ENCODE results near the gene SLC9A8.

Gene SLC9A8

DNA sequence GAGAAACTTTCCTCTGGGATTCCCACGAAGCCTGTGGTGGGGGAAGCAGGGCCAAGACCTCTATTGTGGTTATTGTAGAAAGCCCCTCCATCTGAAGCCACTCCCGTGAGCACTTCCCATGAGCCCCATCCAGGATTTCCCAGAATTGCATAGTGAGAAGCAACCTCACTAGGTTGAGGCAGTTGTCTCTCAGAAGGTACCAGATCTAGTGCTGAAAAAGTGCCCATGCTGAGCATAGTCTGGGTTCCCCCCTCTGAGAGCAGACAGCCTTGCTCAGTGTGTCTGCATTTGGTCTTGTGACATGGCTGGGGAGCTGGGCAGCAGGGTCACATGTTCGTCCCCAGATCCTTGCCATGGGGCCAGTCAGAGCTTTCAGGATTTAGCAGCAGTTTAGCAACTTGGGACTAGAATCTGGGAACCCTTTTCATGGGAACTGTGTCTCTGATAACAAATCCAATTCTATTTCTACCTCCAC lies 38.6 kb downstream of the SLC9A8 start:
- peak; percentile 81 to 83 (median 83) for DNase-seq

DNA sequence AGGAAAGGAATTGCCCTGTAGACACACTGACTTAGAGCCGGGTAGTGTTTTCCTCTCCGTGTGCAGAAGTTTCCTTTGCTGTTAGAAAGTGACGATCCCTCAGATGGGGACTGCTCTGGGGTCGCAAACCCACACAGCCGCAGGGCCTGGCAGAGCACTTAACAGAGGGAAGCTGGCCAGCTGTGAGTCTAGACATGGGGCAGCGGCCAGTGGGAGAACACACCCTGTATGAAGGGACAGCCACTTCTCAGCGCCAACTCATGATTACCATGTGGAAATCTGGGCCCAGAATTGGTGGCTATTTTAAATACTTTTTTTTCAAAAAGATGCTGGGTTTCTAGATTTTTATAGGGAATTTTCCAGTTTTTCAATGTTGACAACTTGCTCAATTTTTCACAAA lies 39.4 kb downstream of the SLC9A8 start:
- DNase-seq = no peak

DNA sequence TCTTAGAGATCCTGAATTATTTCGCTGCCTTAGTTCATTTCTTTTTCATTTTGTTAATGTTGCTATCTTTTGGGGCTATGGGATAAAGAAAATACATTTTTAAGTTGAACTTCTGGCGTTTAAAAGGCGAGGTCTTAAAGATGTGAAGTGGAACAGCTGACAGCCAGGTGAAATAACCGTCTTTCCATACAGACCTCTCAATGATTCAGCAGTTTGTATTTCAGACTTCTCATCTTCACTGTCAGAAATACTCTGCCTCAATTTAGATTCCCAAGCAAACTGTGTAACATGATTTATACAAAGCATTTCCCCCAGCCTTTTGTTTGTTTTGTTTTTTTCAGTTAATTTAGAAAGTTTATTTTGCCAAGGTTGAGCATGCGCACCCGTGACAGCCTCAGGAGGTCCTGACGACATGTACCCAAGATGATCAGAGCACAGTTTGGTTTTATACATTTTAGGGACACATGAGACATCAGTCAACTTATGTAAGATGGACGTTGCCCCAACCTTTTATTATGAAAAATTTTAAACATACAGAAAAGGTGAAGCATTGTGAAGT lies 40.0 kb downstream of the SLC9A8 start:
- no peak for DNase-seq

DNA sequence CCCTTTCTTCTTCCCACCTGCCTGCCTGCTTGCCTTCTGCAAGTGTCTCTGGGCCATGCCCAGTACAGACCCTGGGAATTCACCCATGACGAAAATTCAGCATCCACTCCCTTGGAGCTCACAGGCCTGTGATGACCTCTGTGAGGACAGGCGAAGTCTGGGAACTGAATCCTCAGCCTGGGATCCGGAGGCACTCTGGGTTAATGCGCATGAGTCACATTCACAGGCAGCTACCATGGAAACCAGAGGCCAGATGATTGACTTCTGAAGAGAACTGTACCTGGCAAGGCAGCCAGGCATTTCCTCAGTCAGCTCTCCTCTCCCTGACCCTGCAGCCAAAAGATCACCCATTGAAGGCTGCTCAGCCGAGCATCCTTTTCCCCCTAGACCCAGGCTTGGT lies 41.0 kb downstream of the SLC9A8 start:
- DNase-seq = peak in 2 of 3 donors; percentile 15 to 18

DNA sequence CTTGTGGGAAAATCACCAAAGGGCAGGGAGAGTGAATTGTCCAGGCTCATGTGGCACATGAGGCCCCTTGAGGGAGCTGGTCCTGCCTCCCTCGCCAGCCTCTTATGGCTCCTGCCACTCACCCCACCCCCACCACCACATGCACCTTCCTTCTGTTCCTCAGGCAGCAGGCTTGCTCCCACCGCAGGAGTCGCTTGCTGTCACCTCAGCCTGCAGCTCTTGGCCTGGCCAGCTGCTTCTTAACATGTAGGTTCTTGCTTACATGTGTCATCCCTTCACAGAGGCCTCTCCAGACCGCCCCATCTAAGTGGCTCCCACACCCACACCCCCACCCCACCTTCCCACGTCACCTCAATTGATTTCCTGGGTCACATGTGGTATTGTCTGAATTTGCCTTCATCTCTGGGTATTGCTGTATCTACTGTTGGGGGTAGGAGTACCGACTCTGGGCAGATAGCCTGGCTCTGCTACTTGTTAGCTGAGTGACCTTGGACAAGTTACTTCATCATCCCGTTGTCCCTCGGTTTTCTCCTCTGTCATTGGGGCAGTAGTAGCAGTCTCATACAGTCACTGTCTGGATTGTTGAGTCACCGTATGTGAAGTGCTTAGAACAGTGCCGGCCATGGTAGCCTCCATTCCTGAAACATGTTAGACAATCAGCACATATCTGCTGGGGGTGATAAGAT lies 41.7 kb downstream of the SLC9A8 start:
- DNase-seq = no peak

DNA sequence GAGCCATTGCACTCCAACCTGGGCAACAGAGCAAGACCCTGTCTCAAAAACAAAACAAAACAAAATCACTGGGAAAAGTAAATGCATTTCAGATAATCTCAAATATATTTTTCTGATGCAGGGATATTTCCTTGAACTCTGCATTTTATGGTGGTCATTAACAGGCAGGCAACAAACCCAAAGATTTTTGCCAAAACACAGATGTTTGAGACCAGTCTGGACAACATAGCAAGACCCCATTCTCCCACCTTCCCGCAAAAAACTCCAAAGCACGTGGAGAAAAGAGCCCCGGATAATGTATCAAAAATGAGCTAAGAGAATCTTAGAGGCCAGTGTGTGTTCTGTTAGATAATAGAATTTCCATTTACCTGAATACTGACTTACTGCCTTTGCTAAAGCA lies 44.3 kb downstream of the SLC9A8 start:
- no peak for DNase-seq

DNA sequence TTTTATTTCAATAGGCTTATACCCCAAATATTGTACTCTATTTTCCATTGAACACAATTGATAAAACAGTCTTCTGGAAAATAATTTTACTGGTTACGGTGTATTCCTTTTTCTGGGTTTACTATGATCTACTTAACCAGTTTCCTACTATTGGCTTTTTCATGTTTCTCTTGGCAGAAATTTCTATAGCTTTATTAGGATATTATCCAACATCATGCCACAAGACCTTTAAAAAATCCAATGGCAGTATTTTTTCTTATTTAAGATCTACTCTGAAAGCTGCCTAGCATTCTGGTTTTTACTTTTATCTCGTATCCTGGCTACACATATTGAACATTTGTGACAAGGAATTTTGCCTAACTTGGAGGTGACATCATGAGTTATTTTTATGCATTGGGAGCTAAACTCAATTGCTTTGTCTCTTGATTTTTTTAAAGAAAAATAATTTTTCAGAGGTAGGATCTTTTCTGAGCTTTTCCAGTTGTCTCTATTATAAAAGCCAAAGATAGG lies 45.5 kb downstream of the SLC9A8 start:
- no peak for DNase-seq

DNA sequence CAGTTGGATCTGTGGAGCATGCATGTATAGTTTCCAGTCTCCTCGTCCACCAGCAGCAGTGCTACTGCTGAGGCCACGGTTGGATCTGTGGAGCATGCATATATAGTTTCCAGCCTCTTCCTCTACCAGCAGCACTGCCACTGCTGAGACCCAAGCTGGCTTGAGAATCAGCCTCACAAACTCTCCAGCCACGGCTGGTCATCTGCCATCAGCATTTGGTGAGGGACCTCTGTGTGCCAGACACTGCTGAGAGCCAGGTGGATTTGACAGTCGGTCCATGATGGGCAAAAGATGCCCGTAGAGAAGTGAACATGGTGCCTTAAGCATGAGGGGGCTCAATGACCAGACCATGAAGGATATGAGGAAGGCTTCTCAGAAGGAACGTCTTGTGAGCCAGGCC lies 46.4 kb downstream of the SLC9A8 start:
- no peak for DNase-seq

DNA sequence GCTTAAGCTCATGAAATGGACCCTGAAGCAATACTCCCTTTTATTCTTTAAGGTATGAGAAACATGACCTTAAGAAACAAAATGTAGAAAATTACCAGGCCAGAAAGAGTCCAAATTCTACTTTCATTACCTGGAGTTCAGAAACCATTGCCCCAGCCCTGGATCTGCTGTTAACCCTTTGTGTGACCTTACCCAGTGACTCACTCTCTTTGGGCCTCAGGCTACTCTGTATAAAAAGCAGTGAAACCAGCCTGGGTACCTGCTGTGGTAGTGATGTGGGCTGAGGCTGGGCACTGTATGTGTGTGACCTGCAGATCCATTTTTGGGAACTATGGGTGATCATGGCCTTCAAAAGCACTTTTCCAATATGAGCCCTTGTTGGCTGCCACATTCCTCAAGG lies 47.2 kb downstream of the SLC9A8 start:
- no peak for DNase-seq

DNA sequence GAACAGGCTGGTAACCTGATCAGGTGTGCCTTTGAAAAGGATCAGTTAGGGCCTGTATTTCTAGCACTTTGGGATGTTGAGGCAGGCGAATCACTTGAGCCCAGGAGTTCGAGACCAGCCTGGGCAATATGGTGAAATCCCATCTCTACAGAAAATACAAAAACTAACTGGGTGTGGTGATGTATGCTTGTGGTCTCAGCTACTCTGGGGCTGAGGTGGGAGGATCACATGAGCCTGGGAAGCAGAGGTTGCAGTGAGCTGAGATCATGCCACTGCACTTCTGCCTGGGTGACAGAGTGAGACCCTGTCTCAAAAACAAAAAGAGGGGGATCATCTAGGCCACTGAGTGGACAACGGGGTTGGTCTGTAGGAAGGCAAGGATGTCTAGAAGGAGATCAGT lies 48.6 kb downstream of the SLC9A8 start:
- peak; percentile 43 to 49 (median 44) for DNase-seq

DNA sequence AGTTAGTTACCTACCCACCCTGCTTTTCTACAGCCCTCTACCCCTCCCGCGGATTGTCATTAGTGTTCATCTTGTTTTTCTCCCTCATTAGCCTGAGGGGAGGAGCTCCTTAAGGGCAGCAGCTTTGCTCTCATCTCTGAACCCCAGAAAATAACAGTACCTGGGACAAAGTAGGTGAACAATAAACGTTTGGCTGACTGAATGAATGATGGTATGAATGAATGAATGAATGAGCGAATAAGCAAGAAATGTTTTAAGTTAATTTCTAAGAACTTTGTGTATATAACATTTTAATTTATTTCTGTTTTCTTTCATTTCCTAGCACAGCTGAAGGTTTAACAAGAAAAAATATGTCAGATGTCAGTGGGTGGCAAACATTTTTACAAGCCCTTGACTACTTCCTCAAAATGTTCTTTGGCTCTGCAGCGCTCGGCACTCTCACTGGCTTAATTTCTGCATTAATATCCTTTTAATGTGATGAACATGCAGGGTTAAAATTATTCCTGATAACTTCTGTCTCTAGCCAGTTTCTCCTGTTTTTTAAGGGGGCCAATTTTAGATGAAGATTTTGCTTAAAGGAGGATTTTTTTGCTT lies 50.1 kb downstream of the SLC9A8 start:
- peak; percentile 35 to 52 (median 47) for DNase-seq

DNA sequence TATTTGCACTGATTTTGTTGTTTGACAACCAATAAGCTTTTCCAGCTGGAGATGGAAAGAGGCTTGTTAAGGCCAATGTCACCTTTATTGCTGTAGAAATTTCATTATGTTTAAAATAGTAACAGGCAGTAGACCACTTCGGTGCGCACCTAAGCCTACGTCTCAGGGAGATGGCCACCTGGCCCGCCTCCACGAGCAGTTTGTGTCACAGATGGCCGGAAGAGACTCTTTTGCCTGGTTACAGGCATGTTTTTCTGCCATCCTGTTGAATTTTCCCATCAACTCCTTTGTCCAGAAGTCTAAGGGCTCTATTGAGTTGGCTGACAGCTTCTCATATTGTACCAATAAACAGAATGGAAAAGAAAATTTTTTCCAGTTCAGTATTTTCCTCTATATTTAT lies 51.0 kb downstream of the SLC9A8 start:
- no peak for DNase-seq

DNA sequence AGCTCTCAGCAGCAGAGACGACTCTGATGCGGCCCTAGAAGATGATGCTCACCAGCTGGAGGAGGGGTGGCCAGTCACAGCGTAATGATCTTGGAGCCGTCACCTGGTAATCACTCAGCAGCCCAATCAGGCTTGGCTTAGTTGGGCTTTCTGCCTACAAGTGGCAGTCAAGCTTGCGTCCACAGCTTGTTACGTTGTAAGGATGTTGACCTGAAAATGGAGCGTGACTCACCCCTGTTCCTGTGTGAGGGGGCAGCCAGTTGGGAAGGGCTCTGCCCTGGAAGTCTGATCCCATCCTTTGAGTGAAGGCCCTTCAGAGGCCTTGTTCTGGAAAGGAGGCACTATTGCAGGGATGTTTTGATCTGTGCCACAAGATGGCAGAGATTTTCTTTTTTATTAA lies 52.9 kb downstream of the SLC9A8 start:
- DNase-seq = no peak

DNA sequence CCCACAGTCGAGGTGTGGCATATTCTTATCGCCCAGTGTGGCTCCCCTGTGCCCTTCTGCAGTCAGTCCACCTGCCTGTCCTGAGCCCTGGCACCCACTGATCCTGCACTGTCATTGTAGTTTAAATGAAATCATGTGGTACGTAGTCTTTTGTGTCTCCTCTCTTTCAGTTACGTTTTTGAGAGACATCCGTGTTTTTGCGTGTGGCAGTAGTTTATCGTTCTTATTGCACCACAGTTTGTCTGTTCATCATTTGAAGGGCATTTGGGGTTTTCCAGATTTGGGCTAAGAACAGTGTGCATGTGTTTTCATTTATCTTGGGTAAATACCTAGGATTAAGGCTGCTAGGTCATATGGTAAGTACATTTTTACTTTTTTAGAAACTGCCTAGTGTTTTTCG lies 53.4 kb downstream of the SLC9A8 start:
- DNase-seq = no peak

DNA sequence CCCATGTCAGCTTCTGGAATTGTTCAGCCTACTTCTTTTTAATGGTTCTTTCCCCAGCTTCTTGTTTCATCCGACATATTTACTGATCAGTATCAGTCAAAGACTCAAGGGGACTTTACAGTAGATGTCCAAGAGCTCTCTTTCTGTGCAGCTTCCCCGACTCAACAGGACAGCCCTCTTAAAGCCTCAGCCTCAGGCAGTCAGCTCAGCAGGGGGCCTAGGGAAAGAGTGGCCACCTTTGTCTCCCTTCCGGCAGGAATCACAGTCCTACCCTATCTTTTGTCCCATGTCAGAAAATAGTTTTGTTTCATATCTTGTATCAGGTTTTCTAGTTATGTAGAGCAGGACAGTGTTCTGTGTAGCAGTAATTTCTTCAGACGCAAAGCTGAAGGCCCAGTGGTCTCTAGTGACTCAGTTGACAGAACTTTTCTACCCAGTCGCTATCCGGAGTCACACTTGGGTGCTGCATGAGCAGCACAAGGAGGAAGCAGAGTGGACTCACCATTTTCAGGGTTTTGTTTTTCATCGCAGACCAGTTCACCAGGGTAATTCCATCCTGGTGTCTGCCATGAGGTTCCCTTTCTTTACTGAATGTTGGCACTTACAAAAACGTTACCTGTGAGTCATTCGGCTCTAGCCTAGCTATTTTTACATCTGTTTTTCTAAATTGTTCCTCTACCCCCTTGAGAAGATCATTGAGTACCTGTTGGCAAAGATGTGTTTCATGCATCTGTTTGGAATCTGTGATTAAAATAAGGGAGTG lies 55.0 kb downstream of the SLC9A8 start:
- DNase-seq = peak; percentile 29 to 49 (median 32)

DNA sequence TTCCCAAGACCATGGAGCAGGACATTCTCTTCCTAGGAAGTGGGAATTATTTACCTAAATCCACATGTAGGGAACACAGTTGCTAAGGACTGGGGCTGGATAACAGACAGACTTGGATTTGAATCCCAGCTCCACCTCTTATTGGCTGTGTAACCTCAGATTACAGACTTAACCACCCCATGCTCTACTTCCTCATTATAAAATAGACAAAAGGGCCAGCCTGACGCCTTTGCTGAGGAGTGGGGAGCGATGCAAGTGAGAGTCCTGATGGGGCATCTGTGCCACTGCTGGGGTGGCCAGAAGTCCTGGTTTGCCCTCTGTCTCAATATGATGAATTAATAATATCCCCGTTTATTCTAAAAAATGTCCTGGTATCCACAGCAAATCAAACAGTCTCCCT lies 55.9 kb downstream of the SLC9A8 start:
- peak in 1 of 3 donors; percentile 30 for DNase-seq

DNA sequence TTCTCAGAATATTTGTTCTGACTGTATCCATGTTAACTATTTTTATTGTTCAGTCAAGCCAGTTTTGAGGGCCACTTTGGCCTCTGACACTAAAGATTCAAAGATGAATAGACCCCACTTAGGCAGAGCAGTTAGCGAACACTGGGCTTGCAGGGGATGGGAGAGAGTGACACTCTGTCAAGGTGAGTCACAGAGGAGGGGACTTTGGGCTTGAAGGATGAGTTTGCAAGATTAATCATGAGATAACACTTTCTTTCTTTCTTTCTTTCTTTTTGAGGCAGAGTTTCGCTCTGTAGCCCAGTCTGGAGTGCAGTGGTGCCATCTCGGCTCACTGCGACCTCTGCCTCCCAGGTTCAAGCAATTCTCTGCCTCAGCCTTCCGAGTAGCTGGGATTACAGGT lies 56.3 kb downstream of the SLC9A8 start:
- no peak for DNase-seq

DNA sequence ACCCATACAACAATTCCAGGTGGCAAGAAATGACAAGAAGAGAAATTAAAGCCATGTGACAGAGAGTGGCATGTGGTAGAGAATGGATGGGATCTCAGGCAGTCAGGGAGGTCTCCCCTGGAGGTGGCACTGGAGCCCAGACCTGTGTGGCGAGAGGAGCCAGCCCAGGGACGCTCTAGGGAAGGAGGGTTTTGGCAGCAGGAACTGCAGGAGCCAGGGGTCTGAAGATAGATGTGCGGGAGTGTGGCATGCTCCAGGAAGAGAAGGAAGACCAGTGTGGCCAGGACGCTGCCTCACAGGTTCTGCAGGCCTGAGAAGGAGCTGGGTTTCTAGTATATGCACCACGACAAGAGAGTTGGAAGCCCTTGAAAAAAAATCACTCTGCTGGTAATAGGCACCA lies 57.6 kb downstream of the SLC9A8 start:
- no peak for DNase-seq

DNA sequence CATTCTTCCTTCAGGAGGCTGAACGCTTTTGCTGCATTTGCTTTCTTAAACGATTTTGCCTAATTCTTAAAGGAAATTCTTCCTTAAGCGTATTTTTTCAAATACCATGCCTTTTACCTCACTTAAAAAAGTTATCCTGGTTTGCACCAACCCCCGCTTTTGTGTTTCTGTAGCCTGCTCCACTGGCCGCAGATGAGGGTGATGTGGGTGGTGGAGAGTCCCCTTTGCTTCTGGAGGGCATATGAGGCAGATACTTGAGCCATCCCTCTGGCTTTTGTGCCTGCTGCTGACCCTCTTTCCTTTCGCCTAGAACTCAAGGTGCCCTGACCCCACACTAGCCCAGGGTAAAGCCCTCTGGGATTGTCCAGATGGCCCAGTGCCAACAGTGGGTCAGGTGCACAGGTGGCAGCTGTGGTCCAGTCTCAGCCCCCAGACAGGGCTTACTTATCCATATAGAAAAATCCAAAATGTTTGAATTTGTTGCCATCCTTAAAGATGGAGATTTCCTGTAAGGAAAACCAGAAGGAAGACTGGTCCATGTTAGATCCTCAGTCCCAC lies 58.8 kb downstream of the SLC9A8 start:
- no peak for DNase-seq

DNA sequence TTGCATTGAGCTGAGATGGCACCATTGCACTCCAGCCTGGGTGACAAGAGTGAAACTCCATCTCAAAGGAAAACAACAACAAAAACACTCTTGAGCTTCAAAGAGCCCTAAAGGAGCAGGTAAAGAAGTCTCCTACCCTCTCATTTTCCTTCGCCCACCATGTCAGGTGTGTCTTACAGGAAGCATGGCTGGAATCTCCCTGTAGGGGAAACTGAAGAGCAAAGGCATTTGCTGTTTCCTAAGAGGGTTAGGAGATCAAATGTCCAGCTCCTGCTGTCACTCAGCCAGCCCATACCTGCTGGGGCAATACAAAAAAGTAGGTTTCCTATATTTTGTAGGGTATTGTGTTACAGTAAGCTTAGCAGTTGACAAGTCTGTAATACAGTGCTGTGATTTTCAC lies 59.4 kb downstream of the SLC9A8 start:
- DNase-seq = no peak

DNA sequence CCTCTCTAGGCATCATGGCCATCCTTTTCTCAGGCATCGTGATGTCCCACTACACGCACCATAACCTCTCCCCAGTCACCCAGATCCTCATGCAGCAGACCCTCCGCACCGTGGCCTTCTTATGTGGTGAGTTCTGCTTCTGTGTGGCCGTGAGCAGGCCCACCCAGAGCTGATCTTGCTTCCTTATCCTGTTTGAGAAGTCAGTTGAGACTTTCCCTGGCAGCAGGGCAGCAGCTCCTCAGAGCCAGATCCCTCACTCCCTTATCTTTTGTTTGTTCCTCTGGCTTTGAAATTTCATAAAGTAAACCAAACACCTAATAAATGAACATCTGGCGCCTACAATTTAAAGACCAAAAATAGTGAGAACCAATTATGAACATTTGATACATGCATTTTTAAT lies 62.1 kb downstream of the SLC9A8 start:
- DNase-seq = no peak

DNA sequence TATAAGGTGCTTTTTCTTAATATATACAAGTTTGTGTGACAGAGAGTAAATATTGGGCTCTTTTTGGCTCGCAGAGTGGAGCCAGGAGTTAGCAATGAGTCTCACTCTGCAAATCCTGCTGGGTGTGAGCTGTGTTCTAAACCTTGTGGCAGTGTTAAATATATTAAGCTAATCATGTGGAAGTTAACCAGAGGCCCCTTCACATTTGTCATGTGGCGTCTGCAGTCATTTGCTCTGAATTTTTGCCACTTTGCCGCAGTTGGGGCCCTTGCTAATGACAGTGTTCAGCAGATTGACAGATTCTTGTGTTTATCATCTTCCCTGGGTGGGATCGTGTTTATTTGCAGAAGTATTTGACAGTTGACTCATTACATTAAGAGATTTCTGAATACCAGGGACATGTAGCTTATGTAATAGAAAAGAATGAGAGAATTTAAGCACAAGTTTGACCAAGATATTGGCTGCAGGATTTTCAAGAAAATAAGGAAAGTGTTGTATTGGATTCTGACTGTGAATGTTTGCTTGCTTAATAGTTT lies 64.8 kb downstream of the SLC9A8 start:
- no peak for DNase-seq

DNA sequence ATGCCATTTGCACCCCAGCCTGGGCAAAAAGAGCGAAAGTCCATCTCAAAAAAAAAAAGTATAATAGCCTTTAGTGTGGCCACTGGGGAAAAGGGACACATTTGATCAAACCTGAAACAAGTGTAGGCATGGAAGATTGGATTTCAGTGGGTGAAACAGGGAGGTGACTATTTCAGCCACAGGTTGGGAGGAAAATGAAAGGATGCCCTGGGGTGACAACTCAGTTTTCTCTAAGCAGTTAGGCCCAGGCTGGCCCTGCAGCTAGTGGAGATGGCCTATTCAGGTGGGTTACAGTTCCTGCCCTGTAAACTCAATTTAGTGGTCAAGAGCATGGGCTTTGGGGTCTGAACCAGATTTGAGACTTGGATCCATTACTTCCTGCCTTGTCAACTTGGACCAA lies 66.3 kb downstream of the SLC9A8 start:
- no peak for DNase-seq
